ENCODE measurements around the gene PLOD1.
"Not testable (repeated sequence)": the region's sequence is repeated elsewhere in the genome, so short reads cannot be mapped to it uniquely, and the experiment has no call there.

PLOD1 gene

GRCh38 chr1:12001996-12002493 lies 67.5 kb downstream of the PLOD1 start:
- TF ChIP-seq, protein P1, sequence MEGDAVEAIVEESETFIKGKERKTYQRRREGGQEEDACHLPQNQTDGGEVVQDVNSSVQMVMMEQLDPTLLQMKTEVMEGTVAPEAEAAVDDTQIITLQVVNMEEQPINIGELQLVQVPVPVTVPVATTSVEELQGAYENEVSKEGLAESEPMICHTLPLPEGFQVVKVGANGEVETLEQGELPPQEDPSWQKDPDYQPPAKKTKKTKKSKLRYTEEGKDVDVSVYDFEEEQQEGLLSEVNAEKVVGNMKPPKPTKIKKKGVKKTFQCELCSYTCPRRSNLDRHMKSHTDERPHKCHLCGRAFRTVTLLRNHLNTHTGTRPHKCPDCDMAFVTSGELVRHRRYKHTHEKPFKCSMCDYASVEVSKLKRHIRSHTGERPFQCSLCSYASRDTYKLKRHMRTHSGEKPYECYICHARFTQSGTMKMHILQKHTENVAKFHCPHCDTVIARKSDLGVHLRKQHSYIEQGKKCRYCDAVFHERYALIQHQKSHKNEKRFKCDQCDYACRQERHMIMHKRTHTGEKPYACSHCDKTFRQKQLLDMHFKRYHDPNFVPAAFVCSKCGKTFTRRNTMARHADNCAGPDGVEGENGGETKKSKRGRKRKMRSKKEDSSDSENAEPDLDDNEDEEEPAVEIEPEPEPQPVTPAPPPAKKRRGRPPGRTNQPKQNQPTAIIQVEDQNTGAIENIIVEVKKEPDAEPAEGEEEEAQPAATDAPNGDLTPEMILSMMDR (IDR thresholded peaks at IDR 0.05; ENCODE audit: borderline replicate concordance, control extremely low read depth, extremely low read depth, insufficient read depth, missing control alignments) = no peak
- no peak for DNase-seq (ENCODE audit: low spot score)
- in situ Hi-C loops (cut with MboI; ENCODE audit: low sequenced_read_pairs, unreplicated experiment) = no loop called here

DNA sequence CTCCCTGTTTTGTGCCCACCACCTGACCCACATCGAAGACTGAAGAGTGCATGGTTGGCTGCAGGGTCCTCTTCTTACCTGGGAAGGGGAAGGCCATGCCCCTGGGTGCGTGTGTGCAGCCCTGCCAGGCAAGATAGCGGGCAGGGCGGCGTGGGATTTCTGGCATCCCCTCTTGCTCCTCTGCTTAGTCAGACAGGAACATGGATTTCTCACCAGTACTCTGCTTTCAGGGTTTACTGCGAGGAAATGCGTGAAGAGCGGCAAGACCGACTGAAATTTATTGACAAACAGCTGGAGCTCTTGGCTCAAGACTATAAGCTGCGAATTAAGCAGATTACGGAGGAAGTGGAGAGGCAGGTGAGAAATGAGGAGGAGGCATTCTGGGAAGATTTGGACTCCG lies 69.2 kb downstream of the PLOD1 start:
- in situ Hi-C loops (cut with MboI; ENCODE audit: low sequenced_read_pairs, unreplicated experiment) = no loop called here
- TF ChIP-seq, protein P1 (IDR thresholded peaks at IDR 0.05; ENCODE audit: borderline replicate concordance, control extremely low read depth, extremely low read depth, insufficient read depth, missing control alignments) = no peak
- no peak for DNase-seq (ENCODE audit: low spot score)

DNA sequence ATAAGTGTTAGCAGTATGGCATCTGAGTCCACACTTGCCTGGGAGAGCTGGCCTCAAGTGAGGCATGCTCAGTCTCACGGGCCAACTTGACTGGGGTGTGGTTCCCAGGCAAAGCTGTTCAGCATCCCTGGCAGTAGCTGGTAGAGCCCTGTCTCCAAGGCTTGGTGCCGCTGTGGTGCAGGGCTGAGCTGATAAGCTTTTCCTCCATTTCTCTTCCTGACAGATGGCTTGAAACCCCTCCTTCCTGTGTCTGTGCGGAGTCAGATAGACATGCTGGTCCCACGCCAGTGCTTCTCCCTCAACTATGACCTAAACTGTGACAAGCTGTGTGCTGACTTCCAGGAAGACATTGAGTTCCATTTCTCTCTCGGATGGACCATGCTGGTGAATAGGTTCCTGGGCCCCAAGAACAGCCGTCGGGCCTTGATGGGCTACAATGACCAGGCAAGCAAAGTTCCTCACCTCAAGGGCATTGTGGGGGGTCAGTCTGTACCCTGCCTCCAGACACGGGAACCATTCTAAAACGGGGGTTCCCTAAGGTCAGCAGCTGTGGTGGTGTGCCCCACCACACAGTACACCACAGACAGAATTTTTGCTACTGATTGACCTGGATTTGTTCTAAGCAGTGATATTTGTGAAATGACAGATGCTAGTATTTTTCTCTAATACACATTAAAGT lies 71.1 kb downstream of the PLOD1 start:
- TF ChIP-seq, protein P1 (IDR thresholded peaks at IDR 0.05; ENCODE audit: borderline replicate concordance, control extremely low read depth, extremely low read depth, insufficient read depth, missing control alignments) = no peak
- no peak for DNase-seq (ENCODE audit: low spot score)
- in situ Hi-C loops (cut with MboI; ENCODE audit: low sequenced_read_pairs, unreplicated experiment) = no loop called here

DNA sequence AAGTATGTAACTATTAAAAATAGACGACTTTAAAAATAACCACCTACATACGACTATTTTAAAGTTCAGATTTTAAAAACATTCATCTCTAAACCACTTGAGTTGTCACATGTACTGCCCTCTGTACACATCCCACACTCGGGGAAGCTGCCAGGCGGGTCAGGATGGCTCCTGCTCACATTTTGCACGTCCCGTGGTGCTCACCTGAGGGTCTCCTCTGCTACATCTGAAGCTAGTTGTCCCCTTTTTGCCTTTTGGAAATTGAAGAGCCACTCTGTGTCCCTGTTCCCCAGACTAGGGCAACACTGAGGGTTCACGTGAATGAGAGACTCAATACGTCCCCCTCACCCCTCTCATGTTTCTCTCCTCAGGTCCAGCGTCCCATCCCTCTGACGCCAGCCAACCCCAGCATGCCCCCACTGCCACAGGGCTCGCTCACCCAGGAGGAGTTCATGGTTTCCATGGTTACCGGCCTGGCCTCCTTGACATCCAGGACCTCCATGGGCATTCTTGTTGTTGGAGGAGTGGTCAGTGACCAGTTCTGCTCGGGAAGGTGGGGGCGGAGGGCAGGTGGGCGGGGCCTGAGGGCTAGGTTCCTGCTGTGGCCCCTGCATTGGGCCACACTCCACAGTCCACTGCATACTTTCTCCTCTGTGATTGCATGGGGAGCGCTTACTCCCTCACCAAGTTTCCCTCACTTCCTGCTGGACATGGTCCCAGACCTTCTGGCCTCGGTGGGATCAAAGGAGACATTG lies 71.8 kb downstream of the PLOD1 start:
- no peak for DNase-seq (ENCODE audit: low spot score)
- in situ Hi-C loops (cut with MboI; ENCODE audit: low sequenced_read_pairs, unreplicated experiment) = no loop called here
- TF ChIP-seq, protein P1 (IDR thresholded peaks at IDR 0.05; ENCODE audit: borderline replicate concordance, control extremely low read depth, extremely low read depth, insufficient read depth, missing control alignments) = no peak

- TF ChIP-seq, protein P1 (IDR thresholded peaks at IDR 0.05; ENCODE audit: borderline replicate concordance, control extremely low read depth, extremely low read depth, insufficient read depth, missing control alignments) = no peak
- in situ Hi-C loops (cut with MboI; ENCODE audit: low sequenced_read_pairs, unreplicated experiment) = no loop called here
- no peak for DNase-seq (ENCODE audit: low spot score)
Observed at GRCh38 chr1:12007204-12007603, 72.7 kb downstream of the PLOD1 start.

- in situ Hi-C loops (cut with MboI; ENCODE audit: low sequenced_read_pairs, unreplicated experiment); DNase-seq (ENCODE audit: low spot score): not testable (repeated sequence)
Observed at GRCh38 chr1:12008355-12008754, 73.8 kb downstream of the PLOD1 start.
